KMS-11 (cell line): ENCODE results near the gene GRM8.

ENCODE experiments used
- H2AFZ ChIP-seq: fragments of 200-600 bp; sonication (generic); 2 replicates; pipeline ENCODE4 v1.6.1; 2016; ENCODE audit warnings: antibody characterized with exemption, mixed run types, low read depth
- H3K27ac ChIP-seq: fragments of 200-600 bp; sonication (generic); 2 replicates; pipeline ENCODE4 v1.6.1; 2016; ENCODE audit warnings: mild to moderate bottlenecking, mixed run types
- H3K27me3 ChIP-seq: fragments of 200-600 bp; sonication (generic); 2 replicates; pipeline ENCODE4 v1.6.1; 2017; ENCODE audit warnings: mild to moderate bottlenecking, low read depth, mixed run types, moderate library complexity; ENCODE audit not compliant: insufficient read depth
- H3K36me3 ChIP-seq: fragments of 200-600 bp; sonication (generic); 2 replicates; pipeline ENCODE4 v1.6.1; 2017; ENCODE audit warnings: mild to moderate bottlenecking, mixed run types; ENCODE audit not compliant: insufficient read depth
- H3K4me1 ChIP-seq: fragments of 200-600 bp; sonication (generic); 2 replicates; pipeline ENCODE4 v1.6.1; 2016; ENCODE audit warnings: mild to moderate bottlenecking, low read depth, mixed run types; ENCODE audit not compliant: poor library complexity, severe bottlenecking
- H3K4me2 ChIP-seq: fragments of 200-600 bp; sonication (generic); 2 replicates; pipeline ENCODE4 v1.7.0; 2016; ENCODE audit warnings: mild to moderate bottlenecking, mixed run types
- H3K4me3 ChIP-seq: fragments of 200-600 bp; sonication (generic); IDR thresholded peaks from 2 replicates; pipeline ENCODE4 v1.6.1; 2017; ENCODE audit warnings: low read depth, low read length, mixed read lengths; ENCODE audit not compliant: insufficient read depth
- H3K79me2 ChIP-seq: fragments of 200-600 bp; sonication (generic); 2 replicates; pipeline ENCODE4 v1.6.1; 2016; ENCODE audit warnings: low read depth, mixed run types; ENCODE audit not compliant: insufficient read depth
- H3K9ac ChIP-seq: fragments of 200-600 bp; sonication (generic); 2 replicates; pipeline ENCODE4 v1.6.1; 2016; ENCODE audit warnings: mild to moderate bottlenecking, mixed run types
- H4K20me1 ChIP-seq: fragments of 200-600 bp; sonication (generic); 2 replicates; pipeline ENCODE4 v1.6.1; 2016; ENCODE audit warnings: mild to moderate bottlenecking, mixed run types; ENCODE audit not compliant: insufficient read depth
- CTCF ChIP-seq: fragments of 200-600 bp; sonication (generic); conservative IDR thresholded peaks from 2 replicates; pipeline ENCODE4 v1.6.1; 2017; ENCODE audit warnings: low read depth, mild to moderate bottlenecking, antibody characterized with exemption, low read length, moderate library complexity, mixed read lengths

Gene GRM8

GRCh38 chr7:127034186-127034806, 218.4 kb downstream of the GRM8 start:
- TF ChIP-seq CTCF, result no peak
- H3K9ac ChIP-seq, result no peak overlapping the region
- H3K36me3 ChIP-seq, result no peaks in the 10 kb centered on the region
- H3K27ac ChIP-seq, result no peak overlapping the region
- H4K20me1 ChIP-seq, result no peaks in the 10 kb centered on the region
- no peaks in the 10 kb centered on the region for H3K4me1 ChIP-seq
- H3K79me2 ChIP-seq, result no peaks in the 10 kb centered on the region
- H3K4me3 ChIP-seq, result no peak overlapping the region
- no peak overlapping the region for H3K4me2 ChIP-seq
- H2AFZ ChIP-seq, result no peak overlapping the region
- H3K27me3 ChIP-seq, result no peaks in the 10 kb centered on the region

DNA sequence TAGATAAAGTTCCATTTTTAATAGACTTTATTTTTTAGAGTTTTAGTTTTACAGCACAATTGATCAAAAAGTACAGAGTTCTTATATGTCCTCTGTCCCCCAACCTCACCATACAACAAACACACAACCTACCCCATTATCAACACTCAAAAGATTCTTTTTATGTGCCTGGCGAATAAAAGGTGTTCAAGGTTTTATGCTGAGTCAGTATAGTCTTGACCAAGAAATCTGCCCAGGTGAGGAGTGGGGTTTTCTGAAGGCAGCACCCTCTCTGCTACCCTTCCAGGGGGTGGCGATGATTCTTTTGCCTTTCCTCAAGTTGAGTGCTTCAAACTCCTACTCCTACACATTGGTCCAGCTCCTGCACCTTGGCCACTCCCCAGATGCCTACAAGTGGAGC, 222.9 kb downstream of the GRM8 start:
- Histone ChIP-seq H3K9ac (no peak overlapping the region), H2AFZ (no peak overlapping the region), H3K36me3 (no peaks in the 10 kb centered on the region), H3K27ac (no peak overlapping the region), H4K20me1 (no peaks in the 10 kb centered on the region), H3K79me2 (no peaks in the 10 kb centered on the region), H3K4me3 (no peak overlapping the region), H3K4me2 (no peak overlapping the region), H3K27me3 (no peaks in the 10 kb centered on the region), H3K4me1 (no peaks in the 10 kb centered on the region)
- no peak for TF ChIP-seq CTCF

- Histone ChIP-seq H3K9ac (no peak overlapping the region), H3K4me2 (no peak overlapping the region), H2AFZ (no peak overlapping the region), H3K4me3 (no peak overlapping the region), H3K27ac (no peak overlapping the region), H4K20me1 (no peaks in the 10 kb centered on the region), H3K27me3 (no peaks in the 10 kb centered on the region), H3K79me2 (no peaks in the 10 kb centered on the region), H3K4me1 (no peaks in the 10 kb centered on the region), H3K36me3 (no peaks in the 10 kb centered on the region)
- no peak for TF ChIP-seq CTCF
These were observed 230.9 kb downstream of the GRM8 start for GRCh38 chr7:127021857-127022256.

DNA sequence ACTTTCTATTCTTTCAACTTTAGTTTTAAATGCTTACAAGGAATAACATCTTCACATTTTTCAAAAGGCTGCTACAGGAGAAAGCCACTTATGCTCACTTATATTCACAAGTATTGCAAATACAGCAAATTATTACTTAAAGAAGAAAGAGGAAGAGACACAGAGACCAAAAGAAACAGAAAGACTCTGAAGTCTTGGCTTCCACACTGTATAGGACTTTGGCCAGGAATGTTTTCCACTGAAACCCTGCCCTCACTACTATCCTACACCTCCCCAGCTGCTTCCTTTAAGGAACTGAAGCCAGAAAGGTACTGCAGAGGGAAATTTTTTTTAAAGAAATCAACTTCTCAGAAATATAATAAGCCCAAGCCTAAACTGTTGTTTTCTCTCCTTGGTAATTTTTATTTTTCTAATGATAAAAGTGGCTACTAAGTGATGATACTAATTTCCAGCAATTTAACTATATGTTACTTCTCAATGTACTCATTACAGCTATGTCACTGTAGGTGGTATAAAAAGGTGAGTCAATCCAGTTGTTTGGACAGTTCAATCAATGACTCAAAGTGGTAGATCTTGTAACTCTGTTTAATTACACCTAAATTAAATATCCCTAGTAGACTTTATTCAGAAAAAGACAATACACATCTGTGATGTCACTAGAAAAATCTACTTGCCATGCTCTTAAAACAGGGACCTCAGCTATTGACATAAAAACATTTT, 231.6 kb downstream of the GRM8 start:
- Histone ChIP-seq H3K9ac (no peak overlapping the region), H3K4me1 (no peaks in the 10 kb centered on the region), H3K4me3 (no peak overlapping the region), H2AFZ (no peak overlapping the region), H3K4me2 (no peak overlapping the region), H4K20me1 (no peaks in the 10 kb centered on the region), H3K79me2 (no peaks in the 10 kb centered on the region), H3K27ac (no peak overlapping the region), H3K36me3 (no peaks in the 10 kb centered on the region), H3K27me3 (no peaks in the 10 kb centered on the region)
- no peak for TF ChIP-seq CTCF
